Brain microvascular endothelial cell (primary cell): ENCODE results near the gene OR6Q1.
"Not testable (repeated sequence)": the region's sequence is repeated elsewhere in the genome, so short reads cannot be mapped to it uniquely, and the experiment has no call there.

Source experiments
- DNase-seq: peaks from one replicate; pipeline ENCODE4 v3.0.0-alpha.2; 2020
- H3K27ac ChIP-seq: fragments of 250-450 bp; sonication (Bioruptor Pico); 2 replicates; pipeline ENCODE4 v1.5.1; 2020; ENCODE audit warnings: mild to moderate bottlenecking, moderate library complexity
- H3K27me3 ChIP-seq: fragments of 250-450 bp; sonication (Bioruptor Pico); replicated peaks from 2 replicates; pipeline ENCODE4 v1.5.1; 2020; ENCODE audit warnings: mild to moderate bottlenecking
- H3K36me3 ChIP-seq: fragments of 250-450 bp; sonication (Bioruptor Pico); replicated peaks from 2 replicates; pipeline ENCODE4 v1.5.1; 2020; ENCODE audit warnings: mild to moderate bottlenecking
- H3K4me3 ChIP-seq: 2 replicates; pipeline ENCODE4 v1.5.1; 2011; ENCODE audit warnings: low read depth, mild to moderate bottlenecking, control low read depth, low read length, moderate library complexity
- in situ Hi-C: cut with HindIII; loops from 2 replicates; pipeline ENCODE4 v1.10.0; 2017; ENCODE audit warnings: low sequenced_read_pairs, low pct_ligation_motif_present
- TF ChIP-seq, protein P1 (sequence below): IDR thresholded peaks from 2 replicates; pipeline ENCODE4 v1.5.1; 2011; ENCODE audit warnings: low read depth, mild to moderate bottlenecking, moderate library complexity, low read length, control low read depth, inconsistent platforms; ENCODE audit errors: missing control alignments

Gene OR6Q1, protein sequence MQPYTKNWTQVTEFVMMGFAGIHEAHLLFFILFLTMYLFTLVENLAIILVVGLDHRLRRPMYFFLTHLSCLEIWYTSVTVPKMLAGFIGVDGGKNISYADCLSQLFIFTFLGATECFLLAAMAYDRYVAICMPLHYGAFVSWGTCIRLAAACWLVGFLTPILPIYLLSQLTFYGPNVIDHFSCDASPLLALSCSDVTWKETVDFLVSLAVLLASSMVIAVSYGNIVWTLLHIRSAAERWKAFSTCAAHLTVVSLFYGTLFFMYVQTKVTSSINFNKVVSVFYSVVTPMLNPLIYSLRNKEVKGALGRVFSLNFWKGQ

DNA sequence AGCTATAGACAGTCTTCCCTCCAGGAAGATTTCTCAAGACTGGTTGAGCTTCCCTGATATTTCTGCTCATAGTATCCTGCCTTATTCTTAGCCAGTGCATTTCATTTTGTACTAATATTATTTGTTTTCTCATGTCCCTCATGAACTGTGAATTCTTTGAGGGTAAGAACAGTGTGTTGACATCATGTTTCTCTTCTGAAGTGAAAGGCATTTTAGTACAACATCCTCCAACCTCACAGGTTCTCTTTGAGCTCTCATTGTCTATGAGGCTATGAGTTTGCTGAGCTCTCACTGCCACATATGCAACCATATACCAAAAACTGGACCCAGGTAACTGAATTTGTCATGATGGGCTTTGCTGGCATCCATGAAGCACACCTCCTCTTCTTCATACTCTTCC, at the start of gene OR6Q1:
TSS of gene OR6Q1 (plus strand) at position 301 of the 400 bp plus-strand sequence. CDS start at position 301, 0 bp downstream.
- no peaks in the 10 kb centered on the region for H3K36me3 ChIP-seq
- H3K27ac ChIP-seq, result no peak within 1 kb of the TSS
- in situ Hi-C loops, result no loop called here
- TF ChIP-seq, protein P1, sequence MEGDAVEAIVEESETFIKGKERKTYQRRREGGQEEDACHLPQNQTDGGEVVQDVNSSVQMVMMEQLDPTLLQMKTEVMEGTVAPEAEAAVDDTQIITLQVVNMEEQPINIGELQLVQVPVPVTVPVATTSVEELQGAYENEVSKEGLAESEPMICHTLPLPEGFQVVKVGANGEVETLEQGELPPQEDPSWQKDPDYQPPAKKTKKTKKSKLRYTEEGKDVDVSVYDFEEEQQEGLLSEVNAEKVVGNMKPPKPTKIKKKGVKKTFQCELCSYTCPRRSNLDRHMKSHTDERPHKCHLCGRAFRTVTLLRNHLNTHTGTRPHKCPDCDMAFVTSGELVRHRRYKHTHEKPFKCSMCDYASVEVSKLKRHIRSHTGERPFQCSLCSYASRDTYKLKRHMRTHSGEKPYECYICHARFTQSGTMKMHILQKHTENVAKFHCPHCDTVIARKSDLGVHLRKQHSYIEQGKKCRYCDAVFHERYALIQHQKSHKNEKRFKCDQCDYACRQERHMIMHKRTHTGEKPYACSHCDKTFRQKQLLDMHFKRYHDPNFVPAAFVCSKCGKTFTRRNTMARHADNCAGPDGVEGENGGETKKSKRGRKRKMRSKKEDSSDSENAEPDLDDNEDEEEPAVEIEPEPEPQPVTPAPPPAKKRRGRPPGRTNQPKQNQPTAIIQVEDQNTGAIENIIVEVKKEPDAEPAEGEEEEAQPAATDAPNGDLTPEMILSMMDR, result no peak
- H3K27me3 ChIP-seq, result no peaks in the 10 kb centered on the region
- no peak within 1 kb of the TSS for H3K4me3 ChIP-seq
- no peak for DNase-seq

DNA sequence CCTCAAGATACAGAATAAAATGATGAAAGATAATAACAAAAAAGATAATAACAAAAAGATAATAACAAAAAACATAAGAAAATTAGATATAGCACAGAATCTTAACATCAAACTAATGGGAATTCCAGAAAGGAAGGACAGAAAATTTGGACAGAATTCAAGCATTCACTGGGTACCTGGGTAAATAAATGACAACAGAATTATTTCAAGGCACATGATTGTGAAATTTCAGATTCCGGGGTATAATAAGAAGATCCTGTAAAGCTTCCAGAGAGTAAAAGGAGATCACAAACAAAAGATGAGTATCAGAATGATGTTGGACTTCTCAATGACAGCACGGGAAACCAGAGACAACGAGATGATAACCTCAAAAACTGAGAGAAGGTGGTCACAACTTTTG, 49.2 kb upstream of the OR6Q1 start:
- Histone ChIP-seq H3K27me3 (no peaks in the 10 kb centered on the region), H3K36me3 (no peaks in the 10 kb centered on the region), H3K4me3 (no peak overlapping the region), H3K27ac (no peak overlapping the region)
- TF ChIP-seq, protein P1, result no peak
- in situ Hi-C loops, result no loop called here
- DNase-seq, result no peak

DNA sequence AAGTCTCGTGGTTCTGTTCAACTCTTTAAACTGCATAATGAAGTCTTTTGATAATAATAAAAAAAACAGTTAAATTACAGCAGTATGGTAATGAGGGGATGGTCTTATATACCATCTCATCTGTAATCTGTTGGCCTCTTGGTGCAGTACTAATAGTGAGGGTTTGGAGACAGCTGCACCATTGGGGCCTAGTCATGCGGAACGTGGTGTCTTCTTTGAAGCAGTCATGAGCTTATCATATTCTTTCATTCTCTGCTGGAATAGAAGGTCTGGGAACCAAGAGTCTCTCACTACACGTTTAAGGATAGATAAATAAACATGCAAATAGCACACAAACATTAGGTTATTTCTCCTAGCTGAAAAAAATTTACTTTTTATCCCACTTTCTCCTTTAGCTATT, 48.0 kb upstream of the OR6Q1 start:
- H3K4me3 ChIP-seq, result no peak overlapping the region
- in situ Hi-C loops, result no loop called here
- H3K27me3 ChIP-seq, result no peaks in the 10 kb centered on the region
- DNase-seq, result no peak
- H3K27ac ChIP-seq, result no peak overlapping the region
- TF ChIP-seq, protein P1, result no peak
- no peaks in the 10 kb centered on the region for H3K36me3 ChIP-seq

DNA sequence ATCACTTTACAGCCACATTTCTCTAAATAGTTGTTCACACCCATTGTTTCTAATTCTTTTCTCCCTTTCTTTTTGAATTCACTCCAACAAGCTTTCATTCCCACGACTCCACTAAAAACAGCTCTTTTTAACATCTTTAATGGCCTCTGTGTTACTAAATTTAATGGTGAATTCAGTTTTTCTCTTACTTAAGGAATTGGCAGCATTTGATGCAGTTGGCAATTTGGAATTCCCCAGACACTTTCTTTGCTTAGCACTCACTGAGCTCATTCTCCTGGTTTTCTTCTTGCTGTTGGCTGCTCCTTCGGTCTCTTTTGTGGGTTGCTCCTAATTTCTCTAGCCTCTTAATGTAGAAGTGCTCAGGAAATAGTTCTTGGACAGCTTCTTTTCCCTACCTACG, 47.6 kb upstream of the OR6Q1 start:
- Histone ChIP-seq H3K27ac (no peak overlapping the region), H3K4me3 (no peak overlapping the region), H3K36me3 (no peaks in the 10 kb centered on the region), H3K27me3 (no peaks in the 10 kb centered on the region)
- in situ Hi-C loops, result no loop called here
- TF ChIP-seq, protein P1, result no peak
- DNase-seq, result no peak

DNA sequence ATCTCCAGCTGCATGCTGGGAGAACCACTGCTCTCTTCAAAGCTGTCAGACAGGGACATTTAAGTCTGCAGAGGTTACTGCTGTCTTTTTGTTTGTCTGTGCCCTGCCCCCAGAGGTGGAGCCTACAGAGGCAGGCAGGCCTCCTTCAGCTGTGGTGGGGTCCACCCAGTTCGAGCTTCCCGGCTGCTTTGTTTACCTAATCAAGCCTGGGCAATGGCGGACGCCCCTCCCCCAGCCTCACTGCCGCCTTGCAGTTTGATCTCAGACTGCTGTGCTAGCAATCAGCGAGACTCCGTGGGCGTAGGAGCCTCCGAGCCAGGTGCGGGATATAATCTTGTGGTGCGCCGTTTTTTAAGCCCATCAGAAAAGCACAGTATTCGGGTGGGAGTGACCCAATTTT, 31.2 kb upstream of the OR6Q1 start:
- H3K4me3 ChIP-seq, in situ Hi-C loops, H3K27ac ChIP-seq, H3K36me3 ChIP-seq, H3K27me3 ChIP-seq, DNase-seq: not testable (repeated sequence)

DNA sequence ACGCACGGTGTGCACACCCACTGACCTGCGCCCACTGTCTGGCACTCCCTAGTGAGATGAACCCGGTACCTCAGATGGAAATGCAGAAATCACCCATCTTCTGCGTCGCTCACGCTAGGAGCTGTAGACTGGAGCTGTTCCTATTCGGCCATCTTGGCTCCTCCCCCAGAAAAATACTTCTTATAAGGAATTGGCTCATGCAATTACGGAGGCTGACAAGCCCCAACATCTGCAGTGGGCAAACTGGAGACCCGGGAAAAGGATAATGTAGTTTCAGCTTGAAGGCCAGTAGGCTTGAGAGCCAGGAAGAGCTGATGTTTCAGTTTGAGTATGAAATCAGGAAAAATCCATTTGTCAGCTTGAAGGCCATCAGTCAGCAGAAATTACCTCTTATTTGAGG, 30.7 kb upstream of the OR6Q1 start:
- H3K27me3 ChIP-seq, H3K27ac ChIP-seq, H3K4me3 ChIP-seq, DNase-seq, in situ Hi-C loops, H3K36me3 ChIP-seq: not testable (repeated sequence)

DNA sequence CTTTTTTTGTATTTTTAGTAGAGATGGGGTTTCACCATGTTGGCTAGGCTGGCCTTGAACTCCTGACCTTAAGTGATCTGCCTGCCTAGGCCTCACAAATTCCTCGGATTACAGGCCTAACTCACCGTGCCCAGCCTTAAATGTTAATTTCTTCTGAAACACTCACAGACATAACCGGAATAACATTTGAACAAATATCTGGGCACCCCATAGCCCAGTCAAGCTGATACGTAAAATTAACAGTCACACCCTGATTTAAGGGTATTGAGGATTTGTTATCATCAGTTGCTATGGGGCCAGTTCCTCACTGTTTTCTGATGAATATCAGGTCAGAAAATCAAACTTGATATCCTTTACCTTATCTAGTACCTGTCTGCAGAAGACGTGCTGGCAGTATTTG, 30.1 kb upstream of the OR6Q1 start:
- H3K27me3 ChIP-seq, result no peaks in the 10 kb centered on the region
- no peaks in the 10 kb centered on the region for H3K36me3 ChIP-seq
- H3K4me3 ChIP-seq, result no peak overlapping the region
- no peak overlapping the region for H3K27ac ChIP-seq
- TF ChIP-seq, protein P1, result no peak
- no peak for DNase-seq
- in situ Hi-C loops, result no loop called here
